H9 (cell line): ENCODE data around the gene NPIPB12. TPM values are rescaled to one million over a fixed set of nuclear protein-coding genes. Genes with fewer than 3 reads are reported as not detected.
"Not testable (repeated sequence)": the region's sequence is repeated elsewhere in the genome, so short reads cannot be mapped to it uniquely, and the experiment has no call there.

Source experiments
- DNase-seq: peaks from one replicate; pipeline ENCODE4 v3.0.0-alpha.2; 2017
- H2AFZ ChIP-seq: one replicate; pipeline ENCODE4 v1.6.1; 2013; ENCODE audit warnings: mild to moderate bottlenecking, low read length, control low read depth, moderate library complexity
- H2AK5ac ChIP-seq: 2 replicates; pipeline ENCODE4 v1.6.1; 2013; ENCODE audit warnings: low read length, control low read depth, mixed read lengths; ENCODE audit not compliant: insufficient read length
- H2BK120ac ChIP-seq: one replicate; pipeline ENCODE4 v1.6.1; 2013; ENCODE audit warnings: low read depth, mild to moderate bottlenecking, low read length, control low read depth, inconsistent platforms; ENCODE audit not compliant: poor library complexity, severe bottlenecking
- H2BK12ac ChIP-seq: 2 replicates; pipeline ENCODE4 v1.6.1; 2013; ENCODE audit warnings: low read length, control low read depth, mixed read lengths, low read depth; ENCODE audit not compliant: insufficient read length
- H2BK15ac ChIP-seq: 2 replicates; pipeline ENCODE4 v1.6.1; 2013; ENCODE audit warnings: low read depth, low read length, control low read depth
- H2BK20ac ChIP-seq: one replicate; pipeline ENCODE4 v1.6.1; 2013; ENCODE audit warnings: low read depth, mild to moderate bottlenecking, low read length, control low read depth, inconsistent platforms; ENCODE audit not compliant: poor library complexity, severe bottlenecking
- H2BK5ac ChIP-seq: 2 replicates; pipeline ENCODE4 v1.6.1; 2013; ENCODE audit warnings: low read length, control low read depth, mixed read lengths; ENCODE audit not compliant: insufficient read length
- H3K14ac ChIP-seq: 2 replicates; pipeline ENCODE4 v1.6.1; 2013; ENCODE audit warnings: low read length, control low read depth; ENCODE audit not compliant: insufficient read depth
- H3K18ac ChIP-seq: 2 replicates; pipeline ENCODE4 v1.6.1; 2013; ENCODE audit warnings: low read depth, mild to moderate bottlenecking, mixed read lengths, low read length, control low read depth; ENCODE audit not compliant: insufficient read length
- H3K23ac ChIP-seq: 2 replicates; pipeline ENCODE4 v1.6.1; 2013; ENCODE audit warnings: low read length, control low read depth, mixed read lengths, low read depth; ENCODE audit not compliant: insufficient read length
- H3K23me2 ChIP-seq: 2 replicates; pipeline ENCODE4 v1.6.1; 2013; ENCODE audit warnings: low read depth, mild to moderate bottlenecking, mixed read lengths, low read length, control low read depth; ENCODE audit not compliant: insufficient read length, poor library complexity, severe bottlenecking
- H3K27ac ChIP-seq: 2 replicates; pipeline ENCODE4 v1.5.1; 2013; ENCODE audit warnings: low read length, control low read depth, mixed read lengths, low read depth; ENCODE audit not compliant: insufficient read length
- H3K27me3 ChIP-seq: 2 replicates; pipeline ENCODE4 v1.6.1; 2013; ENCODE audit warnings: low read length, control low read depth, inconsistent platforms; ENCODE audit not compliant: insufficient read depth
- H3K4ac ChIP-seq: 2 replicates; pipeline ENCODE4 v1.6.1; 2013; ENCODE audit warnings: low read depth, mild to moderate bottlenecking, control low read depth, inconsistent platforms, low read length, moderate library complexity
- H3K4me1 ChIP-seq: 2 replicates; pipeline ENCODE4 v1.6.1; 2013; ENCODE audit warnings: low read length, control low read depth, inconsistent platforms; ENCODE audit not compliant: insufficient read depth
- H3K4me2 ChIP-seq: 2 replicates; pipeline ENCODE4 v1.6.1; 2013; ENCODE audit warnings: low read length, control low read depth, mixed read lengths; ENCODE audit not compliant: insufficient read length, insufficient read depth
- H3K56ac ChIP-seq: 2 replicates; pipeline ENCODE4 v1.6.1; 2013; ENCODE audit warnings: low read depth, mild to moderate bottlenecking, mixed read lengths, low read length, control low read depth; ENCODE audit not compliant: insufficient read length
- H3K79me1 ChIP-seq: 2 replicates; pipeline ENCODE4 v1.6.1; 2013; ENCODE audit warnings: low read depth, mild to moderate bottlenecking, moderate library complexity, low read length, control low read depth, inconsistent platforms; ENCODE audit not compliant: insufficient read depth, poor library complexity, severe bottlenecking
- H3K79me2 ChIP-seq: 2 replicates; pipeline ENCODE4 v1.6.1; 2013; ENCODE audit warnings: low read length, control low read depth, inconsistent platforms; ENCODE audit not compliant: insufficient read depth
- H3K9ac ChIP-seq: 2 replicates; pipeline ENCODE4 v1.6.1; 2013; ENCODE audit warnings: low read length, control low read depth, mixed read lengths; ENCODE audit not compliant: insufficient read length; ENCODE audit errors: extremely low read depth
- H3K9me3 ChIP-seq: one replicate; pipeline ENCODE4 v1.6.1; 2013; ENCODE audit warnings: low read depth, low read length, inconsistent platforms; ENCODE audit not compliant: control insufficient read depth
- H3T11ph ChIP-seq: one replicate; pipeline ENCODE4 v1.6.1; 2013; ENCODE audit warnings: mild to moderate bottlenecking, low read length, control low read depth, inconsistent platforms
- H4K20me1 ChIP-seq: one replicate; pipeline ENCODE4 v1.6.1; 2013; ENCODE audit not compliant: control insufficient read depth, insufficient read length, insufficient read depth
- H4K5ac ChIP-seq: 2 replicates; pipeline ENCODE4 v1.6.1; 2013; ENCODE audit warnings: low read depth, mild to moderate bottlenecking, mixed read lengths, low read length, control low read depth; ENCODE audit not compliant: insufficient read length
- H4K8ac ChIP-seq: replicated peaks from 2 replicates; pipeline ENCODE4 v1.6.1; 2013; ENCODE audit warnings: low read length, control low read depth, mixed read lengths, low read depth; ENCODE audit not compliant: insufficient read length
- H4K91ac ChIP-seq: 2 replicates; pipeline ENCODE4 v1.6.1; 2013; ENCODE audit warnings: low read depth, mild to moderate bottlenecking, moderate library complexity, mixed read lengths, low read length, control low read depth; ENCODE audit not compliant: insufficient read length
- H3K27ac Mint-ChIP-seq, 3 experiments: 2 replicates in 2 of 3; 3 replicates in 1 of 3; pipeline ENCODE4 v1.8.0; 2020 to 2021; ENCODE audit warnings: mixed read lengths in 3 of 3, mild to moderate bottlenecking in 1 of 3, moderate library complexity in 1 of 3
- H3K27me3 Mint-ChIP-seq: 2 replicates; pipeline ENCODE4 v1.8.0; 2021; ENCODE audit warnings: low read depth, mild to moderate bottlenecking, moderate library complexity, mixed read lengths
- H3K36me3 Mint-ChIP-seq, 3 experiments: 2 replicates in 2 of 3; 3 replicates in 1 of 3; pipeline ENCODE4 v1.8.0; 2020 to 2021; ENCODE audit warnings: low read depth in 3 of 3, mixed read lengths in 3 of 3; ENCODE audit not compliant: insufficient read depth in 1 of 3
- H3K4me1 Mint-ChIP-seq, 2 experiments: 2 replicates each; pipeline ENCODE4 v1.8.0; 2020; ENCODE audit warnings: mixed read lengths in 2 of 2
- H3K4me3 Mint-ChIP-seq, 2 experiments: 2 replicates in 1 of 2; 3 replicates in 1 of 2; pipeline ENCODE4 v1.8.0; 2020 to 2021; ENCODE audit warnings: mild to moderate bottlenecking in 2 of 2, mixed read lengths in 2 of 2, moderate library complexity in 1 of 2
- H3K9me3 Mint-ChIP-seq, 2 experiments: 2 replicates in 1 of 2; 3 replicates in 1 of 2; pipeline ENCODE4 v1.8.0; 2020; ENCODE audit warnings: mild to moderate bottlenecking in 2 of 2, mixed read lengths in 2 of 2, moderate library complexity in 1 of 2
- WGBS: extraction: QIAGEN DNeasy Blood & Tissue Kit; methylation state at CpG from one replicate; pipeline ENCODE4 v1.1.7; 2013; ENCODE audit warnings: missing lambda C conversion rate, low lambda C conversion rate, mixed read lengths; ENCODE audit not compliant: insufficient read length; ENCODE audit errors: extremely low coverage; 5-methylcytosine and 5-hydroxymethylcytosine counted together
- total RNA-seq: library from RNA; stranded (reverse); gene quantifications from 2 replicates; pipeline ENCODE4 v1.2.1, GENCODE V29; 2021

NPIPB12 gene
- total RNA-seq, 1 experiment from 2014 or later: 55.1 TPM

- not testable (repeated sequence) for H3K14ac ChIP-seq, H2BK15ac ChIP-seq, H3K23ac ChIP-seq, H3K79me1 ChIP-seq, H3K23me2 ChIP-seq, H3K4me1 Mint-ChIP-seq, H3K27me3 Mint-ChIP-seq, H3K36me3 Mint-ChIP-seq, H3K79me2 ChIP-seq, DNase-seq, H3K9me3 Mint-ChIP-seq, H3K4me3 Mint-ChIP-seq, H2BK120ac ChIP-seq, H2AFZ ChIP-seq, H2BK20ac ChIP-seq, H3K4me1 ChIP-seq, H4K8ac ChIP-seq, H3K9ac ChIP-seq, H3K9me3 ChIP-seq, H3K27ac Mint-ChIP-seq, H4K20me1 ChIP-seq, H3T11ph ChIP-seq, H4K91ac ChIP-seq, H4K5ac ChIP-seq, H3K56ac ChIP-seq, H3K18ac ChIP-seq, H2BK5ac ChIP-seq, H3K27ac ChIP-seq, H3K4me2 ChIP-seq, H3K27me3 ChIP-seq, H3K4ac ChIP-seq, H2AK5ac ChIP-seq, H2BK12ac ChIP-seq
- no CpG with 5 or more reads among the region's 12 CpGs for WGBS
Measured at GRCh38 chr16:29482276-29482675, 23.9 kb downstream of the NPIPB12 start.

- not testable (repeated sequence) for H4K5ac ChIP-seq, H3K4me3 Mint-ChIP-seq, H3K23me2 ChIP-seq, H3K14ac ChIP-seq, H3K18ac ChIP-seq, DNase-seq, H4K20me1 ChIP-seq, H3K36me3 Mint-ChIP-seq, H3K4me2 ChIP-seq, H4K8ac ChIP-seq, H3K79me2 ChIP-seq, H2BK15ac ChIP-seq, H3K4me1 Mint-ChIP-seq, H3K27ac ChIP-seq, H2AK5ac ChIP-seq, H3K9ac ChIP-seq, H2BK12ac ChIP-seq, H2AFZ ChIP-seq, H3K4ac ChIP-seq, H3K27me3 ChIP-seq, H3K9me3 ChIP-seq, H3K27me3 Mint-ChIP-seq, H3K27ac Mint-ChIP-seq, H3K23ac ChIP-seq, H2BK20ac ChIP-seq, H2BK5ac ChIP-seq, H2BK120ac ChIP-seq, H3T11ph ChIP-seq, H4K91ac ChIP-seq, H3K4me1 ChIP-seq, H3K56ac ChIP-seq, H3K9me3 Mint-ChIP-seq, H3K79me1 ChIP-seq
- no CpG with 5 or more reads among the region's 4 CpGs for WGBS
Measured at GRCh38 chr16:29472065-29472464, 34.1 kb downstream of the NPIPB12 start.
